Spleen (tissue), 7 donors: ENCODE measurements around the gene NFYC.

Experiments used
- CTCF ChIP-seq, 11 experiments: fragments of 200-600 bp in 7 of 11; fragments of 450-650 bp in 4 of 11; sonication (generic) in 4 of 11; IDR thresholded peaks in 8 of 11; conservative IDR thresholded peaks in 3 of 11; 1 replicate in 7 of 11; 2 replicates in 4 of 11; pipeline versions ENCODE4 v1.4.0 to v1.8.0; 2016 to 2021; ENCODE audit warnings: antibody characterized with exemption in 11 of 11, inconsistent platforms in 4 of 11, mild to moderate bottlenecking in 1 of 11
- POLR2A ChIP-seq, 3 donors: fragments of 450-650 bp; IDR thresholded peaks; one replicate each; pipeline ENCODE4 v1.5.1; 2017; ENCODE audit warnings: antibody characterized with exemption in 3 of 3, mild to moderate bottlenecking in 1 of 3
- POLR2AphosphoS5 ChIP-seq, 3 donors: sonication (generic); formaldehyde crosslinking; IDR thresholded peaks; one replicate each; pipeline ENCODE4 v1.5.1; 2017; ENCODE audit warnings: antibody characterized with exemption in 3 of 3
- donor health status: DM: no; HTN: no; CAD: no; lungs with moderate emphysema.
- donor health status: DM: no; HTN: no; CAD: no.
- donor health status: DM: no; HTN: no; CAD: no.

GRCh38 chr1:40706626-40707025 is 15.1 kb downstream of the NFYC start:
- TF ChIP-seq CTCF (IDR thresholded peaks at IDR 0.05 in 8 of 11, conservative IDR thresholded peaks at IDR 0.05 in 3 of 11) (no peak), POLR2A (IDR thresholded peaks at IDR 0.05) (no peak), POLR2AphosphoS5 (IDR thresholded peaks at IDR 0.05) (no peak)
